ENCODE data around the gene FHIT.
"Not testable (repeated sequence)": the region's sequence is repeated elsewhere in the genome, so short reads cannot be mapped to it uniquely, and the experiment has no call there.

The FHIT gene

DNA sequence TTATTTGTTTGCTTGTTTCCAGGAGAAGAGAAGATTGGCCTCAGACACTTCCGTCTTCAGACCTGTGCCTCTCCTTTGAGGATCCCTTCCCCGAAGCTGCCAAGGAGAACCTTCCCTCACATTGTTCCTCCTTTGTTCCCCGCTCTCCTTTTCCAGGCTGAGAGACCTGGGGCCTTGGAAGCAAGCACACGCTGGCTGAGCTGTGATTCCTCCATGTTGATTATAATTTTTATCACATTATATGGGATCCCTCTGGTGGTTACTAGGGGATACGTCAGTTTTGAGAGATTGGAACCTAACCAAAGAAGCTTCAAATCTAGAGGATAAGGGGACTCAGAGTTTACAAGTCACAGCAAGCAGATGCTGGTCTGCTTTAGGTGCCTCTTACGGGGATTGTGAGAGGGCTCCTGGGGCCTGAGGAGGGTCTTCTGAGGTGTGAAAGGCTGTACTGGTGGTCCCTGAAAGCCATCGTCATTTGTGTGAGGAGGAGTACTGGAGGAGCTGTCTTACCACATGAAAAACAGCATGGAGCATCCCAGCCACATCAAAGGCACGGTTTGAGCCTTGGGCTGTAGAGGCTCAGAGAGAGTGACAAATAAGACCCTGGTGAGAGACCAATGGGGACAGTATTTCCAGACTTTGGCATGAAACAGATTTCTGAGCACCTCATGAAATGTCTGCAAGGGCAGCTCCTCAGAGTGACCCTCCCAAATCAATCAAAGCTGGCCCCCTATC is 1441.4 kb downstream of the FHIT start:
- no peak for DNase-seq (ENCODE audit: low read depth)
- no peak overlapping the region for H3K4me3 ChIP-seq (ENCODE audit: low read length)
- TF ChIP-seq, protein P1, sequence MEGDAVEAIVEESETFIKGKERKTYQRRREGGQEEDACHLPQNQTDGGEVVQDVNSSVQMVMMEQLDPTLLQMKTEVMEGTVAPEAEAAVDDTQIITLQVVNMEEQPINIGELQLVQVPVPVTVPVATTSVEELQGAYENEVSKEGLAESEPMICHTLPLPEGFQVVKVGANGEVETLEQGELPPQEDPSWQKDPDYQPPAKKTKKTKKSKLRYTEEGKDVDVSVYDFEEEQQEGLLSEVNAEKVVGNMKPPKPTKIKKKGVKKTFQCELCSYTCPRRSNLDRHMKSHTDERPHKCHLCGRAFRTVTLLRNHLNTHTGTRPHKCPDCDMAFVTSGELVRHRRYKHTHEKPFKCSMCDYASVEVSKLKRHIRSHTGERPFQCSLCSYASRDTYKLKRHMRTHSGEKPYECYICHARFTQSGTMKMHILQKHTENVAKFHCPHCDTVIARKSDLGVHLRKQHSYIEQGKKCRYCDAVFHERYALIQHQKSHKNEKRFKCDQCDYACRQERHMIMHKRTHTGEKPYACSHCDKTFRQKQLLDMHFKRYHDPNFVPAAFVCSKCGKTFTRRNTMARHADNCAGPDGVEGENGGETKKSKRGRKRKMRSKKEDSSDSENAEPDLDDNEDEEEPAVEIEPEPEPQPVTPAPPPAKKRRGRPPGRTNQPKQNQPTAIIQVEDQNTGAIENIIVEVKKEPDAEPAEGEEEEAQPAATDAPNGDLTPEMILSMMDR (conservative IDR thresholded peaks at IDR 0.05; ENCODE audit: low read depth, low read length), result peak; percentile 53

DNA sequence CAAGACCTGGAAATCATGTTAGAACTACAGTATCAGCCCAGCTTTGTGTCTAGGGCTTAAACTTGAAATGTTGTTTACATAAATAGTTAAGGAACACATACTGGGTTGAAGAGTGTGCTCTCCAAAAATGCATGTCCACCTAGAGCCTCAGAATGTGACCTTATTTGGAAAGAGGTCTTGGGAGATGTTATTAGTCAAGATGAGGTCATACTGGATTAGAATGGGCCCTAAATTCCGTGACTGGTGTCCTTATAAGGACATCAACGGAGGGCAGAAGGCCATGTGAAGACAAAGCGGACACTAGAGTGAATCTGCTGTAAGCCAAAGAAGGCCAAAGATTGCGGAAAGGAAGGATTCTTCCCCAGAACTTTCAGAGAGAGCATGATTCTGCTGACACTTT is 1442.2 kb downstream of the FHIT start:
- H3K4me3 ChIP-seq (ENCODE audit: low read length), result no peak overlapping the region
- TF ChIP-seq, protein P1 (conservative IDR thresholded peaks at IDR 0.05; ENCODE audit: low read depth, low read length), result no peak
- no peak for DNase-seq (ENCODE audit: low read depth)

DNA sequence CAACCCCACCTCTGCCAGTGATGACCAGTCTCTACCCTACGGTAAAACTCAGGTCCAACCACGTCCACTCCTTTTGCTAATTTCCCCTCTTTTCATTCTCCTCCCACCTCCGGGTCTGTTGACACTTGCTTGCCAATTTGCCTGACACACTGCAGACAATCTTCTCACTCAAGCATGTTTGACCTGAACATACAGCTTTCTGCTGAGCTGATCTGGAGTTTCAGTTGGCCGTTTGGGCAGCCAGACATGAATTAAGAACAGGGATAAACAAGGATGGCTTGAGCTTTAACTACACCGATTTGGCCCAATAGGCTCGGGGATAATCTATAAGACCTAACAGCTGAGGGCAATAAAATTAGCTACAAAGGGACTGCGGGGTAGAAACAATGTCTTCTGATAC is 1442.8 kb downstream of the FHIT start:
- H3K4me3 ChIP-seq (ENCODE audit: low read length), result no peak overlapping the region
- no peak for DNase-seq (ENCODE audit: low read depth)
- TF ChIP-seq, protein P1 (conservative IDR thresholded peaks at IDR 0.05; ENCODE audit: low read depth, low read length), result no peak

DNA sequence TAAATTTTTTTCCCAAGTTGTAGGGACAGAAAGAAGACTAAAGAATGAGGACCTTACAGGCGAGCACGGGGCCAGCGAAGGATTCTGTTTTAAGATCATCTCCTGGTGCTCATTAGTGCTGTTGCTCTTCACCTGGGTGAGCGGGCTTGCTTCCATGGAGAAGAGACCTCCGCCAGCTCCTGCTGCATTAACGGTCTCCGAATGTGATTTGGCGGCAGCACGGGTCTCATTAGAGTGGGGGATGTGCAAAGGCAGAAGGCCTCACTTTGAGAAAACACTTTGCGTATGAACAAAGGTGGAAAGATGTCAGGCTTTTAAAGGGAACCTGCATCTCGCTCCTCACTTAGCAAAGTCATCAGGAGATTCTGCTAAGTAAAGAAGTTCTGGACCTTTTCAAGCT is 1448.0 kb downstream of the FHIT start:
- DNase-seq (ENCODE audit: low read depth), result no peak
- TF ChIP-seq, protein P1 (conservative IDR thresholded peaks at IDR 0.05; ENCODE audit: low read depth, low read length), result no peak
- no peak overlapping the region for H3K4me3 ChIP-seq (ENCODE audit: low read length)

DNA sequence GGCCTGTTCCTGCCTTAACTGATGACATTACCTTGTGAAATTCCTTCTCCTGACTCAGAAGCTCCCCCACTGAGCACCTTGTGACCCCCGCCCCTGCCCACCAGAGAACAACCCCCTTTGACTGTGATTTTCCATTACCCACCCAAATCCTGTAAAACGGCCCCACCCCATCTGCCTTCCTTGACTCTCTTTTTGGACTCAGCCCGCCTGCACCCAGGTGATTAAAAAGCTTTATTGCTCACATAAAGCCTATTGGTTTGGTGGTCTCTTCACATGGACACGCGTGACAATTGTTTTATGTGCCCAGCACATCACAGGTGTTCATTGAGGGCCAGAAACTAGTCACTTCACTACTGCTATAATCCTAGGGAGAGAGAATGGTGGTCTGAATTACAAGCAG is 1448.8 kb downstream of the FHIT start:
- not testable (repeated sequence) for H3K4me3 ChIP-seq (ENCODE audit: low read length); DNase-seq (ENCODE audit: low read depth)

DNA sequence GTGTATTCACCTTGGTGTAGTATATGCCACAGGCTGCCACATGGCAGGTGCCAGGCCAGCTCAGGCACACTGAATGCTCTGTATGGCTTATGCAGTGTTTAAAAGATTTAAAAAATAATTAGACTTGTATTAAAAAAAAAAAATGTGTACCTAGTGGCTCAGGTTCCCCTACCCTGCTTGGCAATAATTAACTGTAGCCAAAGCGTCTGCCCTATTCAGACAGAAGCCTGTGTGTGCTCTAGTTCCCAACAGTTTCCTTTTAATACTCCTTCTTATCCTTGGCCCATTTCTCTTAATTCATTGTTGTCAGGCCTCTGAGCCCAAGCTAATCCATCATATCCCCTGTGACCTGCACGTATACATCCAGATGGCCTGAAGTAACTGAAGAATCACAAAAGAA is 1449.2 kb downstream of the FHIT start:
- no peak overlapping the region for H3K4me3 ChIP-seq (ENCODE audit: low read length)
- TF ChIP-seq, protein P1 (conservative IDR thresholded peaks at IDR 0.05; ENCODE audit: low read depth, low read length), result no peak
- no peak for DNase-seq (ENCODE audit: low read depth)

DNA sequence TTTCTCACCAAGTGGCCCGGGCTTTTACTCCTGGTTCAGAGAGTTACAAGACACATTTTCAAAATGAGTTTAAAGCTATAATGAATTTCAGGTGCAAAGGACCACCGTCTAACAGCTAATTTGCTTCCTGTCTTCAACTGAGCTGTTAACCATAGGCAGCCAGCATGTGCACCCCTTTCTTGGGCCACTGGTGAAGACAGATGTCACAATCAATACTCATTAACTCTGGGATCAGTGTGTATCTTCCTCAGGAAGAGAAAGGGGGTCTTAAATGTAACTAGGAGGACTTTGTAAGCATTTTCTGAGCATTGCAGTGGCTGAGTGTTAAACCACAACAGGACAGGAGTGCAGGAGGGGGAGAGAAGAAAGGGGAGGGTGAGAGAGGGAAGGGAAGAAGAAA is 1450.8 kb downstream of the FHIT start:
- no peak for DNase-seq (ENCODE audit: low read depth)
- TF ChIP-seq, protein P1 (conservative IDR thresholded peaks at IDR 0.05; ENCODE audit: low read depth, low read length), result no peak
- H3K4me3 ChIP-seq (ENCODE audit: low read length), result no peak overlapping the region
